Stimulated activated memory B cell treated with anti-CD40 and anti-IgM and Interleukin-4, amounts not matched to agents 10 μg/mL and 1 μg/mL and 100 μg/mL, for 72 hours (primary cell): Measurements from ENCODE around the gene NAA15.
"Not testable (repeated sequence)": the region's sequence is repeated elsewhere in the genome, so short reads cannot be mapped to it uniquely, and the experiment has no call there.

Experiments
- ATAC-seq: fragments of 150-1000 bp; cut with Tn5 transposase; 2 replicates; pipeline ENCODE4 v1.10.0; 2021
- H3K27ac Mint-ChIP-seq: one replicate; pipeline ENCODE4 v1.8.0; 2022; ENCODE audit warnings: mild to moderate bottlenecking, mixed read lengths
- H3K27me3 Mint-ChIP-seq: one replicate; pipeline ENCODE4 v1.8.0; 2022; ENCODE audit warnings: mixed read lengths
- H3K36me3 Mint-ChIP-seq: one replicate; pipeline ENCODE4 v1.8.0; 2022; ENCODE audit warnings: mixed read lengths
- H3K4me1 Mint-ChIP-seq: one replicate; pipeline ENCODE4 v1.8.0; 2022; ENCODE audit warnings: mixed read lengths
- H3K4me3 Mint-ChIP-seq: one replicate; pipeline ENCODE4 v1.8.0; 2022; ENCODE audit warnings: mild to moderate bottlenecking, moderate library complexity, mixed read lengths
- H3K9me3 Mint-ChIP-seq: one replicate; pipeline ENCODE4 v1.8.0; 2022; ENCODE audit warnings: mixed read lengths

Gene NAA15

DNA sequence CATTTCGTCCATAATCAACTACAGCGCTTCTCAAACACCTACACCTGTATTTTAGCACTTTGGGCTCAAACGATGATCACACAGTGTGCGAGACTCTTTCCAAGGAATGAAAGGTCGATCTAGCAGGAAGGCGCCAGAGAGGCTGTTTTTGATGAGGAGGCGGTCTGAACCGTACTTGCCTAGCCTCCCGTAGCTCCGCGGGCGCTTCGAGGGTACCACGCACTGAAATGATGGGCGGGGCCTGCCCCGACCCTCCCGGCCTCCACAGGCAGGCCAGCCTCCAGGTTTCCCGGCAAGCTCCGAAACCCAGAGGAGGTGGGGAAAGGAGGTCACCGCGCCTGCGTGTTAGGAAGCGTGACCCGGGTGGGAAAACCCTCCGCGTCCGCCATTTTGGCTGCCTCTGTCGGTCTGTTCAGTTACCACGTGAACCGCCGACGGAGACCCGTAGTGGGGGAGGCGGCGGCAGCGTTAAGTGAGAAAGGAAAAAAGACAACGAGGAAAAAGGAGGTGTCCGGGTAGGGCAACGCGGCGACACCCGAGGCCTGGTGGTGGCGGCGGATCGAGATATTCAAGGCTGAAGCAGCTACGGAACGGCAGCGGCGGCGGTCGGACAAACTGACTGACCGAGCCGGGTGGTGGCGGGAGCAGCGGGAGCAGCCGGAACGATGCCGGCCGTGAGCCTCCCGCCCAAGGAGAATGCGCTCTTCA is at the start of gene NAA15:
TSS of gene NAA15 (plus strand) at position 393 of the 708 bp plus-strand sequence. CDS start at position 666, 273 bp downstream.
- H3K4me3 Mint-ChIP-seq: peak within 1 kb of the TSS; percentile 95

DNA sequence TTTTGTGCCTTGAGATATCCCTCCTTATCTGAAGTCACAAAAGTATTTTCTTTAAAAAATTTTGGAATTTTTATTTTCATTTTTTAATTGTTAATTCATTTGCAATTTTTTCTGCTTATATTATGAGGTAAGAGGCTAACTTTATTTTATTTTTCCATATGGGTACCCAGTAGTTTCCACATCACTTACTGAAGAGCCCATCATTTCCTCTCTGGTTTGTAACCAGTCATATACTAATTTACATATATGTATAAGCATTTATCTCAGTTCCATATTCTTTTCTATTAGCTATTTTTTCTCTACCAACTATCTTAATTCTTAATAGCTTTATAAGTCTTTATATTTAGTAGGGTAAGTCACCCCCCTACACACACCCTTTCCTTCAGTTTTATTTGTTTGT is 48.3 kb upstream of the NAA15 start:
- H3K27ac Mint-ChIP-seq: peak overlapping the region; percentile 39
- H3K4me1 Mint-ChIP-seq: peaks cover 13% of the 10 kb centered on the region
- H3K4me3 Mint-ChIP-seq: no peak overlapping the region
- H3K36me3 Mint-ChIP-seq: no peaks in the 10 kb centered on the region
- ATAC-seq: peak; percentile 53
- H3K9me3 Mint-ChIP-seq: no peaks in the 10 kb centered on the region
- H3K27me3 Mint-ChIP-seq: no peaks in the 10 kb centered on the region

More for the DNA sequence above, at the start of gene NAA15:
- peaks cover 12% of the 10 kb centered on the region for H3K36me3 Mint-ChIP-seq
- H3K9me3 Mint-ChIP-seq: no peaks in the 10 kb centered on the region
- peak within 1 kb of the TSS; percentile 99 for H3K27ac Mint-ChIP-seq
- peak; percentile 98 for ATAC-seq
- peaks cover 30% of the 10 kb centered on the region for H3K4me1 Mint-ChIP-seq
- H3K27me3 Mint-ChIP-seq: no peaks in the 10 kb centered on the region

DNA sequence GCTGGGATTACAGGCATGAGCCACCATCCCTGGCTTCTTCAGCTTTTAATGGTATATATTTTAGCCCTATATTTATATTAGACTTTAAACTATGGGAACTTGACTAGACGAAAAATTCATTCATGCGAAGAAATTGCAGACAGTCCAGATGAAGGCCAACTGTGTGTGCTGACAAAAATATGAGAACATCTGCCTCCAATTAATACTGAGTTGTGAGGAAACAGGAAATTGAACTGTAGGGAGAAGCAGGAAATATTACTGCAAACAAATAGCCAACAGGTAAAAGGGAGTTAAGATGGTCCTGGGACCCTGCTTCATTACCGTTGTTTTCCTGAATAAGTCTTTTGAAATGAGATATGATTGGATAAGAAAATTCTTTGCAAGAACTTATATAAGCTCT is 47.6 kb upstream of the NAA15 start:
- H3K36me3 Mint-ChIP-seq: no peaks in the 10 kb centered on the region
- peaks cover 13% of the 10 kb centered on the region for H3K4me1 Mint-ChIP-seq
- H3K27ac Mint-ChIP-seq: peak overlapping the region; percentile 39
- H3K27me3 Mint-ChIP-seq: no peaks in the 10 kb centered on the region
- ATAC-seq: no peak
- H3K9me3 Mint-ChIP-seq: no peaks in the 10 kb centered on the region
- H3K4me3 Mint-ChIP-seq: no peak overlapping the region

DNA sequence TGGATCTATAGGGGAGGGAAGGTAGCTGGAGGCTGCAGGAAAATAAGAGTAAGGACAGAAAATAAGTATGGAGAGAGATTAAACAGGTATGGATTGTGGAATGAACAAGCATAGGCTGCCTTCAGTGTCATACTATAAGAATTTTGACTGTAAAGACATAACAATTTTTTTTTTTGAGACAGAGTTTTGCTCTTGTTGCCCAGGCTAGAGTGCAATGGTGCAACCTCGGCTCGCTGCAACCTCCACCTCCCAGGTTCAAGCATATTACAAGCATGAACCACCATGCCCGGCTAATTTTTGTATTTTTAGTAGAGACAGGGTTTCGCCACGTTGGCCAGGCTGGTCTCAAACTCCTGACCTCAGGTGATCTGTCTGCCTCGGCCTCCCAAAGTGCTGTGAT is 45.7 kb upstream of the NAA15 start:
- peaks cover 13% of the 10 kb centered on the region for H3K4me1 Mint-ChIP-seq
- H3K4me3 Mint-ChIP-seq, H3K36me3 Mint-ChIP-seq, H3K27me3 Mint-ChIP-seq, H3K27ac Mint-ChIP-seq, H3K9me3 Mint-ChIP-seq, ATAC-seq: not testable (repeated sequence)

DNA sequence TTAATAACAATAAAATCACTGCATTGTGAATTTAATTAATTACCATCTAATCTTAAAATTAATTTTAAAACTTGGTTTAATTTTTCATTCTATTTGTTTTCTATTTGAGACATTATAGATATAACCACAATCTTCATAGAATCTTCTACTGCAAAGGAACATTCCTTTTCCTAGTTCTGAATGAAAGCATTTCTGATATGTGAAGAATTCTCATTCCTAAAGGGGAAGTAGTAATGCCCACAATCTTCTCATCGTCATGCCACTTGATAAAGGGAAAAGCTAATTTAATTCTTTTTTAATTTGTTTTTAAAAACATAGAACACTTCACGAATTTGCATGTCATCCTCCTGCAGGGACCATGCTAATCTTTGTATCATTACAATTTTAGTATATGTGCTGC is 45.0 kb upstream of the NAA15 start:
- no peak for ATAC-seq
- H3K4me1 Mint-ChIP-seq: peaks cover 13% of the 10 kb centered on the region

DNA sequence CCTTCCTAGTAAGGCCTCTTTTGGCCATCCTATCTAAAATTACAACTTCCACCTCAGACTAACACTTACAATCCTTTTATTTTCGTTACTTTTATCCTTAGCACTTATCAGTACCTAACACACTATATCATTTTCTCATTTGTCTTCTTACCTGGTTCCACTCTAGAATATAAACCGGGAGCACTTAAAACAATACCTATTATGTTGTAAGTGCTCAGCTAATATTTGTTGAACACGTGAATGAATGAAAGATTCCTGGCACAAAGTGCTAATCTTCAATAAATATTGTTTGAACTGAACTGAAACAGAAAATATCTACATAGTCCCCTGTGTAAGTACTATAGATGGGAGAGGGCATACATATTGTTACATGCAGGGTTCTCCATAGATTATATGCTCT is 35.7 kb upstream of the NAA15 start:
- no peak for ATAC-seq
- Mint-ChIP-seq H3K27me3 (no peaks in the 10 kb centered on the region), H3K27ac (peak overlapping the region; percentile 4), H3K9me3 (no peaks in the 10 kb centered on the region), H3K4me3 (no peak overlapping the region), H3K4me1 (peaks cover 16% of the 10 kb centered on the region), H3K36me3 (no peaks in the 10 kb centered on the region)

More for the DNA sequence above, 45.0 kb upstream of the NAA15 start:
- Mint-ChIP-seq H3K27ac (no peak overlapping the region), H3K4me3 (no peak overlapping the region), H3K36me3 (no peaks in the 10 kb centered on the region), H3K9me3 (no peaks in the 10 kb centered on the region), H3K27me3 (no peaks in the 10 kb centered on the region)

DNA sequence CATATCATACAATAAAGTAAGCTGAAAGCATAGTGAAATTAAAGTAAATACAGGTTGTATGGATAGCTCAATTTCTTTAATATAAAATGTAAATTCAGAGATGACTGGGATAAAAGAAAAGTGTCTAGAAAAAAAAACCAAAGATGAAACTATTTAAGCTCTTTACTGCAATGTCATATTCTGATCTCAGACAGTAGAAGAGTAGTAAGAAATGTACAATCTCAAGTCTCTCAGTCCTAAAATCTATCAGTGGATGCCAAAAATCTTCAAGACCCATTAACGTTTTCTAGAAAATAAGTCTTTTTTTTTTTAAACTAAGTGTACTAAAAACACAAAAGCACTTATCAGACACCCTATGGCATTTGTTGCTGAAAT is 35.1 kb upstream of the NAA15 start:
- no peak for ATAC-seq
- Mint-ChIP-seq H3K27me3 (no peaks in the 10 kb centered on the region), H3K27ac (peak overlapping the region; percentile 44)

GRCh38 chr4:139266583-139267257 is 34.6 kb upstream of the NAA15 start:
- Mint-ChIP-seq H3K27me3 (no peaks in the 10 kb centered on the region), H3K27ac (peak overlapping the region; percentile 44), H3K9me3 (no peaks in the 10 kb centered on the region), H3K4me3 (peak overlapping the region; percentile 68), H3K4me1 (peaks cover 16% of the 10 kb centered on the region), H3K36me3 (no peaks in the 10 kb centered on the region)
- ATAC-seq: peak; percentile 99

More for the DNA sequence above, 35.1 kb upstream of the NAA15 start:
- Mint-ChIP-seq H3K4me3 (peak overlapping the region; percentile 68), H3K9me3 (no peaks in the 10 kb centered on the region), H3K4me1 (peaks cover 16% of the 10 kb centered on the region), H3K36me3 (no peaks in the 10 kb centered on the region)

DNA sequence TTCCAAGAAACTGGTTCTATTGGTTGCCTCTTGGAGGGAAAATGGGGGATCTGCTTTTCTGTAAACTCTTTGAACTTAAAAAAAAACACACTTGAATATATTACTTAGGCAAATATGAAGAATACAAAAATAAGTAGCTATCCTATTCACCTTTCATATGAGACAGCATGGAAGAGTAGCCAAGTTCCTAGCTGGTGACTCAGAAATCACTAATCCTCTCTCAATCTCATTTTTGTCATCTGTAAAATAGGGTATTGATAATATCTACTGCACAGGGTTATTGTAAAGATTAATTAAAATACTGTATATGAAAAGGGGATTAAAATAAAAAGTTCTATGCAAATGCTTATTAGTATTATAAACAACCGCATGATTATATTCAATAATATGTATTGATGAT is 34.0 kb upstream of the NAA15 start:
- Mint-ChIP-seq H3K27me3 (no peaks in the 10 kb centered on the region), H3K9me3 (no peaks in the 10 kb centered on the region), H3K27ac (peak overlapping the region; percentile 44), H3K4me1 (peaks cover 16% of the 10 kb centered on the region), H3K4me3 (no peak overlapping the region), H3K36me3 (no peaks in the 10 kb centered on the region)
- ATAC-seq: no peak

GRCh38 chr4:139273835-139274234 is 27.5 kb upstream of the NAA15 start:
- Mint-ChIP-seq H3K27ac (no peak overlapping the region), H3K4me3 (no peak overlapping the region), H3K4me1 (peaks cover 3% of the 10 kb centered on the region), H3K27me3 (peaks cover 22% of the 10 kb centered on the region), H3K9me3 (no peaks in the 10 kb centered on the region), H3K36me3 (no peaks in the 10 kb centered on the region)
- no peak for ATAC-seq

DNA sequence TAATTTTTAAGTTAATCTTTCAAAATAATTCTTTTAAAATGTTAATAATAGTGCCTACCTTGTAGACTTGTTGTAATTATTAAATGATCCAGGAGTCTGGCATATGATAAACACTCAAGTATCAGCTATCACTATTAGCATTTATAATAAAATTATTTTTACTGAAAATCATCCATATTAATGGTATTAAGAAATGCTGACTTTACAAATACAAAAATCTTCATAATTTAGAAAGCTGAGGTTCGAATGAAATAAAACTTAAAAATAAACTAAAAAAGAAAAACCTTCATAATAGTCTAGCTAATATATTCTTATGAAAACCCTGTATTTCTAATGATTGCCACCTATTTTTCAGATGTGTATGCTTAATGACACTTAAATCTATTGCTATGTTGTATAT is 26.5 kb upstream of the NAA15 start:
- Mint-ChIP-seq H3K27me3 (peaks cover 32% of the 10 kb centered on the region), H3K9me3 (no peaks in the 10 kb centered on the region), H3K4me3 (no peak overlapping the region), H3K4me1 (peaks cover 13% of the 10 kb centered on the region), H3K27ac (no peak overlapping the region), H3K36me3 (no peaks in the 10 kb centered on the region)
- ATAC-seq: no peak

- Mint-ChIP-seq H3K9me3 (no peaks in the 10 kb centered on the region), H3K27me3 (peaks cover 37% of the 10 kb centered on the region), H3K4me3 (no peak overlapping the region), H3K36me3 (no peaks in the 10 kb centered on the region), H3K4me1 (peaks cover 18% of the 10 kb centered on the region), H3K27ac (no peak overlapping the region)
- no peak for ATAC-seq
These were observed 26.0 kb upstream of the NAA15 start for GRCh38 chr4:139275281-139275735.

GRCh38 chr4:139278485-139278884 is 22.8 kb upstream of the NAA15 start:
- H3K27ac Mint-ChIP-seq: no peak overlapping the region
- peaks cover 47% of the 10 kb centered on the region for H3K27me3 Mint-ChIP-seq
- no peaks in the 10 kb centered on the region for H3K9me3 Mint-ChIP-seq
- no peak for ATAC-seq
- H3K36me3 Mint-ChIP-seq: no peaks in the 10 kb centered on the region
- peaks cover 20% of the 10 kb centered on the region for H3K4me1 Mint-ChIP-seq
- peak overlapping the region; percentile 78 for H3K4me3 Mint-ChIP-seq

GRCh38 chr4:139278912-139279759 is 22.2 kb upstream of the NAA15 start:
- H3K27ac Mint-ChIP-seq: no peak overlapping the region
- H3K27me3 Mint-ChIP-seq: peaks cover 41% of the 10 kb centered on the region
- H3K4me1 Mint-ChIP-seq: peaks cover 20% of the 10 kb centered on the region
- H3K36me3 Mint-ChIP-seq: no peaks in the 10 kb centered on the region
- ATAC-seq: no peak
- no peaks in the 10 kb centered on the region for H3K9me3 Mint-ChIP-seq
- peak overlapping the region; percentile 78 for H3K4me3 Mint-ChIP-seq
